Gastroesophageal sphincter (tissue), 4 donors: Measurements from ENCODE around the gene CST4. TPM values are rescaled to one million over a fixed set of nuclear protein-coding genes. Genes with fewer than 3 reads are reported as not detected.

Source experiments
- ATAC-seq: fragments of 150-250 bp; one replicate; pipeline ENCODE4 v1.9.1; 2016; ENCODE audit warnings: mild to moderate bottlenecking, moderate library complexity
- H3K27ac ChIP-seq, 4 donors: fragments of 200-600 bp; sonication (generic) in 3 of 4; 1 replicate in 3 of 4; 2 replicates in 1 of 4; pipeline ENCODE4 v1.5.1; 2016 to 2019
- H3K27me3 ChIP-seq: fragments of 200-600 bp; sonication (generic); one replicate; pipeline ENCODE4 v1.5.1; 2019
- H3K36me3 ChIP-seq, 2 donors: fragments of 200-600 bp; sonication (generic); one replicate each; pipeline ENCODE4 v1.5.1; 2019; ENCODE audit warnings: control low read depth in 1 of 2
- H3K4me1 ChIP-seq, 3 donors: fragments of 200-600 bp; sonication (generic); 1 replicate in 2 of 3; 2 replicates in 1 of 3; pipeline ENCODE4 v1.5.1; 2016 to 2019; ENCODE audit warnings: control low read depth in 2 of 3
- H3K4me3 ChIP-seq, 2 donors: fragments of 200-600 bp; sonication (generic); one replicate each; pipeline ENCODE4 v1.5.1; 2019; ENCODE audit warnings: mild to moderate bottlenecking in 1 of 2, moderate library complexity in 1 of 2
- H3K9me3 ChIP-seq, 3 donors: fragments of 200-600 bp; sonication (generic); one replicate each; pipeline ENCODE4 v1.5.1; 2017 to 2019; ENCODE audit warnings: control low read depth in 2 of 3
- EP300 ChIP-seq: sonication (generic); formaldehyde crosslinking; IDR thresholded peaks from one replicate; pipeline ENCODE4 v1.6.1; 2017; ENCODE audit warnings: antibody characterized with exemption, mild to moderate bottlenecking
- POLR2A ChIP-seq, 2 donors: fragments of 450-650 bp; IDR thresholded peaks; one replicate each; pipeline ENCODE4 v1.6.1; 2017; ENCODE audit warnings: antibody characterized with exemption in 2 of 2, mild to moderate bottlenecking in 2 of 2, moderate library complexity in 1 of 2
- POLR2AphosphoS5 ChIP-seq: sonication (generic); formaldehyde crosslinking; IDR thresholded peaks from one replicate; pipeline ENCODE4 v1.6.1; 2017; ENCODE audit warnings: antibody characterized with exemption
- WGBS, 2 donors: methylation state at CpG; one replicate each; pipeline ENCODE4 v1.1.5; 2018; ENCODE audit warnings: low coverage in 1 of 2; 5-methylcytosine and 5-hydroxymethylcytosine counted together
- total RNA-seq, 4 donors: library from RNA; depleted of rRNA; stranded (reverse); fragments of >200 nt; gene quantifications; one replicate each; pipeline ENCODE4 v1.1.0, GENCODE V29; 2016
- TF ChIP-seq, protein P1 (sequence below), 4 experiments: fragments of 200-600 bp in 2 of 4; fragments of 450-650 bp in 2 of 4; sonication (generic) in 1 of 4; IDR thresholded peaks; one replicate each; pipeline ENCODE4 v1.5.1; 2017 to 2019; ENCODE audit warnings: antibody characterized with exemption in 4 of 4, mild to moderate bottlenecking in 2 of 4, moderate library complexity in 2 of 4

Gene CST4
- total RNA-seq, 4 donors from 2014 or later: not detected

DNA sequence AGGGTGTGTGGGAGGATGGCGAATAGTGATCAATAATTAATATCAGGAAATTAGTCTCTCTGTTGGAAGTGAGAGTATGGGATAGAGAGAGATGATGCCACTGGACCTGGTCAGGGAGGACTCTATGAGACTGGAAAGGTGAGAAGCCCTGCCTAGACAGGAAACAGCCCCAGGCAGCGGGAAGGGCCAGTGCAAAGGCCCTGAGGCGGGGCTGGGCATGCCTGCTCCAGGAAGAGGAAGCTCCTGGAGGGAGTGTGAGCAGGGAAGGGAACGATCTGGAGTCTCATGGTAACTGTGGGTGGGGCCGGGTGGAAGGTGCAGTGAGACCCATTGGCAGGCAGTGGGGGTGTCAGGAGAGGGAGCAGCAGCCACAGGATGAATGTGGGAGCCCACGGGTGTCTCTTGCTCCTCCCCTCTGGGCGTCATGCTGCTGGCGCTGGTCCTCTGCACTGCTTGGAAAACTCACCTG lies 49.3 kb downstream of the CST4 start:
- no peaks in the 10 kb centered on the region for H3K27me3 ChIP-seq
- H3K27ac ChIP-seq: no peak overlapping the region
- no peaks in the 10 kb centered on the region for H3K9me3 ChIP-seq
- 69 to 100% methylated on average over 1 to 6 of the region's 8 CpGs for WGBS, 2 donors
- peaks cover 0 to 9% of the 10 kb centered on the region in 2 donors for H3K36me3 ChIP-seq
- H3K4me3 ChIP-seq: no peak overlapping the region
- TF ChIP-seq, protein P1, sequence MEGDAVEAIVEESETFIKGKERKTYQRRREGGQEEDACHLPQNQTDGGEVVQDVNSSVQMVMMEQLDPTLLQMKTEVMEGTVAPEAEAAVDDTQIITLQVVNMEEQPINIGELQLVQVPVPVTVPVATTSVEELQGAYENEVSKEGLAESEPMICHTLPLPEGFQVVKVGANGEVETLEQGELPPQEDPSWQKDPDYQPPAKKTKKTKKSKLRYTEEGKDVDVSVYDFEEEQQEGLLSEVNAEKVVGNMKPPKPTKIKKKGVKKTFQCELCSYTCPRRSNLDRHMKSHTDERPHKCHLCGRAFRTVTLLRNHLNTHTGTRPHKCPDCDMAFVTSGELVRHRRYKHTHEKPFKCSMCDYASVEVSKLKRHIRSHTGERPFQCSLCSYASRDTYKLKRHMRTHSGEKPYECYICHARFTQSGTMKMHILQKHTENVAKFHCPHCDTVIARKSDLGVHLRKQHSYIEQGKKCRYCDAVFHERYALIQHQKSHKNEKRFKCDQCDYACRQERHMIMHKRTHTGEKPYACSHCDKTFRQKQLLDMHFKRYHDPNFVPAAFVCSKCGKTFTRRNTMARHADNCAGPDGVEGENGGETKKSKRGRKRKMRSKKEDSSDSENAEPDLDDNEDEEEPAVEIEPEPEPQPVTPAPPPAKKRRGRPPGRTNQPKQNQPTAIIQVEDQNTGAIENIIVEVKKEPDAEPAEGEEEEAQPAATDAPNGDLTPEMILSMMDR (IDR thresholded peaks at IDR 0.05): no peak
- no peak for TF ChIP-seq EP300
- no peak for TF ChIP-seq POLR2A (IDR thresholded peaks at IDR 0.05)
- TF ChIP-seq POLR2AphosphoS5: no peak
- no peak for ATAC-seq
- H3K4me1 ChIP-seq: peaks cover 0 to 55% (median 18%) of the 10 kb centered on the region in 3 donors

DNA sequence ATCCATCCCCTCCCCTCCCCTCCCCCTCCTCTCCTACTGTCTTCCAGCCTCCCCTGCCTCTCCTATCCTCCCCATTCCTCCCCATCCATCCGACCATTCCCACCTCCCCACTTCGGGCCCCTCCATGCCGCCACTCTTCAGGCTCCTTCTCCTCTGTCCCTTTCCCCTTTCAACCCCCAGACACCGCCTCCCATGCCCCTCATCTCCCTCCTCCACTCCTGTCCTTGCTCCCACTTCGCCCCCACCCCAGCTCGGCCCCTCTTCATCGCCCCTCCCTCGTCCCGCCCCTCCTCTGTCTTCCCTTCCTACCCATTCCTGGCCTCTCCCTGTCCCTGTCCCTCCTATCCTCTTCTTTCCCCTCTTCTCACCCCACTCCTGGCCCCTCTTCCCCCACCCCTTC lies 50.5 kb downstream of the CST4 start:
- Histone ChIP-seq H3K36me3 (peaks cover 0 to 22% of the 10 kb centered on the region in 2 donors), H3K27ac (peak overlapping the region in 3 of 4 donors; percentile 95 to 99 (median 99)), H3K9me3 (no peaks in the 10 kb centered on the region), H3K27me3 (no peaks in the 10 kb centered on the region), H3K4me3 (no peak overlapping the region), H3K4me1 (peaks cover 0 to 67% (median 24%) of the 10 kb centered on the region in 3 donors)
- ATAC-seq: no peak
- 50 to 67% methylated on average over 2 to 3 of the region's 9 CpGs for WGBS, 2 donors
- TF ChIP-seq POLR2A (IDR thresholded peaks at IDR 0.05): no peak
- TF ChIP-seq, protein P1 (IDR thresholded peaks at IDR 0.05): no peak
- no peak for TF ChIP-seq EP300
- no peak for TF ChIP-seq POLR2AphosphoS5

DNA sequence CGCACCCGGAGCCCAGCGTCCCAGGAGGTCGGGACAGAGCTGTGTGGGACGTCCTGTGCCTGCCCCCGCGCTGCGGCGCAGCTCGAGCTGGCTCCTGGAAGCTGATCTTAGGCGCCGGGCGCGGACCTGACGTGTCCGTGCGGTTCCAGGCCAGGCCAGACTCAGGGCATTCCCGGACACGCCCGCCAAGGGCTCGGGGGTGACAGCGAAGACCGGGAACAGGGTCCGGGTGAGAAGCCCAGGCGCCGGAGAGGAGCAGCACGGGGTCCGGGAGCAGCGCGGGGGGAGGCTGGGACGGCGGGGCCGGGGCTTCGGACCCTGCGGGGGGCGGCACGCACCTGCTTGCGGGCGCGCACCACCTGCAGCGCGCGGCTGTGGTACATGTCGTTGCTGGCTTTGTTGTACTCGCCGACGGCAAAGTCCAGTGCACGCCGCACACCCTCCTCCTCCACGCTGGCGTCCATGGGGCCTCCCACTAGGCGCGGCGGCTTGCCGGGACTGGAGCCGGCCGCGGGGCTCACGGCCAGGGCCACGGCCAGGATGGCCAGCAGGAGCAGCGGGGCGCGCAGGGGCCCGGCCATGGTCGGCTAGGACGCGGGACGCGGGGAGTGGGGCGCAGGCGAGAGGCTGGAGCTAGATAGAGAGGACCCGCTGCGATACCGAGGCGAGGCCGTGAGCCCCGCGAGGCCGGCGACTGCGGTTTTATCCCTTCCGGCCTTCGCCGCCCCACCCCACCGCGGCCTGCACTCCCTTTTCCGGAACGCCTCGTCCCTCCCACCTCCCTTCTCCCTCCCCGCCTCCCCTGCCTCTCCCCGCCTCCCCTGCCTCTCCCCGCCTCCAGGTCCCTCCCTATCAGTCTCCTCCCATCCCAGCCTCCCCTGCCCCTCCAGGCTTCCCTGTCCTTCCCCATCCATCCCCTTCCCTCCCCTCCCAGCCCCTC lies 51.3 kb downstream of the CST4 start, which contains the start of gene CST3:
Gene CST3 (minus strand): TSS at position 674 of the 940 bp plus-strand sequence. CDS start 93 bp downstream, at position 581.
- peak; percentile 83 for ATAC-seq
- Histone ChIP-seq H3K9me3 (no peaks in the 10 kb centered on the region), H3K27ac (peak within 1 kb of the TSS; percentile 78 to 99 (median 97)), H3K36me3 (peaks cover 0 to 29% of the 10 kb centered on the region in 2 donors), H3K4me3 (peak within 1 kb of the TSS; percentile 58 to 99), H3K27me3 (no peaks in the 10 kb centered on the region), H3K4me1 (peaks cover 0 to 70% (median 24%) of the 10 kb centered on the region in 3 donors)
- TF ChIP-seq POLR2A (IDR thresholded peaks at IDR 0.05) (peak; percentile 93 to 97), POLR2AphosphoS5 (peak; percentile 95), EP300 (no peak)
- TF ChIP-seq, protein P1 (IDR thresholded peaks at IDR 0.05): peak in 1 of 4 experiments; percentile 45
- WGBS, 2 donors: 0% methylated on average over 1 to 29 of the region's 92 CpGs

DNA sequence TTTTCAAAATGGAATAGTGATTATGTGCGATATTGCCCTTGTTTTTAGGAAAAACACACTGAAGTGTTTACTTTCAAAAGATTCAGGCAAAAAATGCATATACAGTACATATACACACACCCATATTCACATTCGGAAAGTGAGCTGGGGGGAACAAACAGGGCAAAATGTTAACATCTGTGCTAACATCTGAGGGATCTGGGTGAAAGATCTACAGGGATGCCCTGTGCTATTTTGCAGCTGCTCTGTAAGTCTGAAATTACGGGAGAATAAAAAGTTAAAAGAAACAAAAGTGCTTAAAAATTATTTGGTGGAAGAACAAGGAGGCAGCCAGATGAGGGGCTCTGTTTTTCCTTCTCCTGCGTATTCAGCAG lies 51.9 kb downstream of the CST4 start:
- WGBS, 2 donors: 9 to 13% methylated on average over 4 of the region's 4 CpGs
- no peak for ATAC-seq
- Histone ChIP-seq H3K27ac (peak overlapping the region; percentile 78 to 99 (median 97)), H3K36me3 (peaks cover 0 to 36% of the 10 kb centered on the region in 2 donors), H3K4me3 (peak overlapping the region; percentile 58 to 99), H3K27me3 (no peaks in the 10 kb centered on the region), H3K9me3 (no peaks in the 10 kb centered on the region), H3K4me1 (peaks cover 0 to 70% (median 24%) of the 10 kb centered on the region in 3 donors)
- TF ChIP-seq, protein P1 (IDR thresholded peaks at IDR 0.05): no peak
- TF ChIP-seq POLR2A (IDR thresholded peaks at IDR 0.05) (no peak), EP300 (no peak), POLR2AphosphoS5 (no peak)
